Measurements from ENCODE around the gene PWWP2B. TPM values are rescaled to one million over a fixed set of nuclear protein-coding genes. Genes with fewer than 3 reads are reported as not detected.

The PWWP2B gene
- total and polyA plus RNA-seq, 2 experiments from 2014 or later: 11.8 to 35.7 TPM

DNA sequence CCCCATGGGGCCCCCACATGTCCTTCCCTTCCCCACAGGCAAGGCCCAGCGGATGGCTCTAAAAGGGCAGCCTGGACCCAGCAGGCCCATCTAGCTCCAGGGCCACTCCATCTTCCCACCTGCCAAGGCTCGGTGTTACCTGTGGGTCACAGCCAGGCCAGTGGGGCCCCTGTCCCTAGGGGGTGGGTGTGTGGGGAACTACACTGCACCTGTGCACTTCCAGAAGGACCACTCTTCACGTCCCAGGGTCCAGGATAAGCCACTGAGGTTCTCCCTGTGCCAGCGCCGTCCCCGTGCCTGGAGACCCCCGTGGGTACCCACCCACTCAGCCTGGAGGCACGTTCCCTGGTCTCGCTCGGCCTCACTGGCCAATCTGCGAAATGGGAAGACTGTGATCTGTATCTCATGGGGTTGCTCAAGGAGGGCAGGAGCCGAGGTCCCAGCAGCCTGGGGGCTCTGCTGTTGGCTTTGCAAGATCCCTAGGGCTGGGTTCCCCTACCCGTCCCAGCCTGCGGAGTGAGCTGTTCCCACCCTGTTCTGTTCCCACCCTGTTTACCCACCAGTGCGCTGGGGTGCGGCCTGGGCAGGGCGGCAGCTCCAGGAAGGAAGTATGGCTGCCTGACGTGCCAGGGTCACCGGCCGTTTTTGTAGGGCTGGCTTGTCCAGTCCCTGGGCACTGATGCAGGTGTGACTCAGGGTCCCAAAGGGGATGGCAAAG, 4.6 kb downstream of the PWWP2B start:
- Histone ChIP-seq H3K27me3 (no peaks in the 10 kb centered on the region), H3K4me1 (ENCODE audit: low read depth) (peaks cover 9% of the 10 kb centered on the region), H3K36me3 (peaks cover 10% of the 10 kb centered on the region), H3K9me3 (ENCODE audit: low read depth) (no peaks in the 10 kb centered on the region), H3K4me3 (no peak overlapping the region), H3K27ac (no peak overlapping the region)
- TF ChIP-seq, protein P1, sequence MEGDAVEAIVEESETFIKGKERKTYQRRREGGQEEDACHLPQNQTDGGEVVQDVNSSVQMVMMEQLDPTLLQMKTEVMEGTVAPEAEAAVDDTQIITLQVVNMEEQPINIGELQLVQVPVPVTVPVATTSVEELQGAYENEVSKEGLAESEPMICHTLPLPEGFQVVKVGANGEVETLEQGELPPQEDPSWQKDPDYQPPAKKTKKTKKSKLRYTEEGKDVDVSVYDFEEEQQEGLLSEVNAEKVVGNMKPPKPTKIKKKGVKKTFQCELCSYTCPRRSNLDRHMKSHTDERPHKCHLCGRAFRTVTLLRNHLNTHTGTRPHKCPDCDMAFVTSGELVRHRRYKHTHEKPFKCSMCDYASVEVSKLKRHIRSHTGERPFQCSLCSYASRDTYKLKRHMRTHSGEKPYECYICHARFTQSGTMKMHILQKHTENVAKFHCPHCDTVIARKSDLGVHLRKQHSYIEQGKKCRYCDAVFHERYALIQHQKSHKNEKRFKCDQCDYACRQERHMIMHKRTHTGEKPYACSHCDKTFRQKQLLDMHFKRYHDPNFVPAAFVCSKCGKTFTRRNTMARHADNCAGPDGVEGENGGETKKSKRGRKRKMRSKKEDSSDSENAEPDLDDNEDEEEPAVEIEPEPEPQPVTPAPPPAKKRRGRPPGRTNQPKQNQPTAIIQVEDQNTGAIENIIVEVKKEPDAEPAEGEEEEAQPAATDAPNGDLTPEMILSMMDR (IDR thresholded peaks at IDR 0.05; ENCODE audit: low read depth, low read length): no peak
- no peak for DNase-seq (ENCODE audit: low read depth in 1 of 2, low spot score in 1 of 2)

DNA sequence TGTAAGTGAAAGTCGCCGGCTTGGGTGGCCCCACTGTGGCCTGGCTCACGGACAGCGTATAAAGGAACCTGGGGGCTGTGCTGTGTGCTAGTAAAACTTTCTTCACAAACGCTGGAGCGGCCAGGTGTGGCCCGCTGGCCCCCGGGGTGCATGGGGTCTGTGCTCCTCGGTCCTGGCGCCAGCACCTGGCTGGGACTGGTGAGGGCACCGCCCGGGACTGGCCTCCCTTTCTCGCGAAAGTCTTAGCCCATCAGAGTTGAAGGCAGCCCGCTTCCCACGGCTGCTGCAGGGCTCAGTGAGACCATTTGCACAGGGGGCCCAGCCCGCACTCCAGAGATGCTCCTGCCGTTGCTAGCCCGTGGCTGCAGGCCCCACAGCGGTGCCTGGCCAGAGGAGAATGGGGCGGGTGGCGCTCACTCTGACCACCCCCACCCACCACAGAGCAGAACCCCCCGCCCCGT, 5.8 kb downstream of the PWWP2B start:
- Histone ChIP-seq H3K36me3 (peaks cover 10% of the 10 kb centered on the region), H3K4me3 (no peak overlapping the region), H3K27me3 (no peaks in the 10 kb centered on the region), H3K4me1 (ENCODE audit: low read depth) (peaks cover 17% of the 10 kb centered on the region), H3K27ac (no peak overlapping the region), H3K9me3 (ENCODE audit: low read depth) (no peaks in the 10 kb centered on the region)
- DNase-seq (ENCODE audit: low read depth in 1 of 2, low spot score in 1 of 2): no peak
- TF ChIP-seq, protein P1 (IDR thresholded peaks at IDR 0.05; ENCODE audit: low read depth, low read length): no peak

DNA sequence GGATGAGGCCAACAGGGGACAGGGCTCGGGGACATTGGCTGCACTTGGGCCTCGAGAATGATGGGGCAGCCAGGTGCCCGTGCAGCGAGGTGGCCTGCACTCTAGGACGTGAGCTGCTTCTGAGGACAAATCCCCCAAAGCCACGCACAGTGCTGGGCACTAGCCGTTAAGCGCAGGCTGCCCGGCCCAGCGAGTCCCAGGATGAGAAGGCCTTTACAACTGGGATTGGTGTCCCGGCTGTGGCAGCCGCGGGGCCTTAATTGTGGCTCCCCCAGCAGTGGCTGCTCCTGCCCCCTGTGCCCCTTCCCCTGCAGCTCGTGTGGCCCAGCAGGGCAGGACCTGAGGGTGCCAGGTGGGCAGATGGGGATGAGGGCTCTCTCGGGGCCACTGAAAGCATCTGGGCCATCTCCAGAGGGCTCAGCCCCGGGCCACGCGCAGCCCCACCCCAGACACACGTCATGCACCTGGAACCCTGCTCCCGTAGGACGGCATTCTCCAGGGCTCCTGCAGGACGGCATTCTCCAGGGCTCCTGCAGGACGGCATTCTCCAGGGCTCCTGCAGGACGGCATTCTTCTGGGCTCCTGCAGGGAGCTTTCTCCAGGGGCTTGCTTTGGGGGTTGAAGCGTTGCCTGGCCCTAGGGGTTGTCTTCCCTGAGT, 6.6 kb downstream of the PWWP2B start:
- peaks cover 22% of the 10 kb centered on the region for H3K4me1 ChIP-seq (ENCODE audit: low read depth)

DNA sequence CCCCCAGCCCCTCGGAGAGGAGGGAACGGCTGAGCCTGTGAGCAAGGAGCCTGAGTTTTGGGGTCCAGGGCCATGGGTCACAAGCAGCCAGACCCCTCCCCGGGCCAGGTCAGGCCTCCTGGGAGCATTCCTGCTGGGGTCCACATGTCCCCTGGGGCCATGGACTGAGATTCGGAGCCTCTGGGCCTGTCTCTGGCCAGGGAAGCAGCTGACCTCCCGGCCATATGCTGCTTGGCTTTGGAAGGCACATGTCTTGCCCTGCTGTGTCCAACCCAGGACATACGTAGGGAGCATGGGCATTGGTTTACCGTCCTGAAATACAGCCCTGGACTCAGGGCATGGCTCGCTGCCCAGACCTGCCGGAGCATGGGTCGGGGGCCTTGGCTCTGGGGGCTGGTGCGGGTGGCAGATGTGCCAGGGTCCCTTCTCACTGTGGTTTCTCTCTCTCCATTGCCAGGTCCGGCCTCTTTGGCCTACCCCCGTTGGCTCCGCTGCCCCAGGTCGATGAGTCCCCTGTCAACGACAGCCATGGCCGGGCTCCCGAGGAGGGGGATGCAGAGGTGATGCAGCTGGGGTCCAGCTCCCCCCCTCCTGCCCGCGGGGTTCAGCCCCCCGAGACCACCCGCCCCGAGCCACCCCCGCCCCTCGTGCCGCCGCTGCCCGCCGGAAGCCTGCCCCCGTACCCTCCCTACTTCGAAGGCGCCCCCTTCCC, 7.3 kb downstream of the PWWP2B start:
- TF ChIP-seq, protein P1 (IDR thresholded peaks at IDR 0.05; ENCODE audit: low read depth, low read length): no peak
- Histone ChIP-seq H3K36me3 (peaks cover 10% of the 10 kb centered on the region), H3K27ac (no peak overlapping the region), H3K4me1 (ENCODE audit: low read depth) (peaks cover 26% of the 10 kb centered on the region), H3K27me3 (no peaks in the 10 kb centered on the region), H3K9me3 (ENCODE audit: low read depth) (no peaks in the 10 kb centered on the region), H3K4me3 (no peak overlapping the region)
- DNase-seq (ENCODE audit: low read depth in 1 of 2, low spot score in 1 of 2): no peak

More for the DNA sequence above, 6.6 kb downstream of the PWWP2B start:
- H3K27me3 ChIP-seq: no peaks in the 10 kb centered on the region
- no peaks in the 10 kb centered on the region for H3K9me3 ChIP-seq (ENCODE audit: low read depth)
- peaks cover 10% of the 10 kb centered on the region for H3K36me3 ChIP-seq
- H3K27ac ChIP-seq: no peak overlapping the region
- DNase-seq (ENCODE audit: low read depth in 1 of 2, low spot score in 1 of 2): no peak
- TF ChIP-seq, protein P1 (IDR thresholded peaks at IDR 0.05; ENCODE audit: low read depth, low read length): no peak
- no peak overlapping the region for H3K4me3 ChIP-seq

DNA sequence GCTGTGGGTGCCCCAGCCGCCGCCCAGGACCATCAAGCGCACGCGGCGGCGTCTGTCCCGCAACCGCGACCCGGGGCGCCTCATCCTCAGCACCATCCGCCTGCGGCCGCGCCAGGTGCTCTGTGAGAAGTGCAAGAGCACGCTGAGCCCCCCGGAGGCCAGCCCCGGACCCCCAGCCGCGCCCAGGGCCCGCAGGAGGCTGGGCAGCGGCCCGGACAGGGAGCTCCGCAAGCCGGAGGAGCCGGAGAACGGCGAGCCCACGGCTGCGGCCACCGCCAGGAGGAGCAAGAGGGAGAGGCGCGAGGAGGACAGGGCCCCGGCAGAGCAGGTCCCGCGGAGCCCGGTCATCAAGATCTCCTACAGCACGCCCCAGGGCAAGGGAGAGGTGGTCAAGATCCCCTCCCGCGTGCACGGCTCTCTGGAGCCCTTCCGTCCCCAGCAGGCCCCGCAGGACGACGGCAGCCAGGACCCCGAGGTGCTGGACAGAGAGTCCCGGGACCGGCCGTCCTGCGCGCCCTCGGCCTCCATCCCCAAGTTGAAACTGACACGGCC, 8.0 kb downstream of the PWWP2B start:
- TF ChIP-seq, protein P1 (IDR thresholded peaks at IDR 0.05; ENCODE audit: low read depth, low read length): no peak
- Histone ChIP-seq H3K27ac (no peak overlapping the region), H3K36me3 (peaks cover 10% of the 10 kb centered on the region), H3K4me3 (no peak overlapping the region), H3K27me3 (no peaks in the 10 kb centered on the region), H3K9me3 (ENCODE audit: low read depth) (no peaks in the 10 kb centered on the region), H3K4me1 (ENCODE audit: low read depth) (peaks cover 26% of the 10 kb centered on the region)
- no peak for DNase-seq (ENCODE audit: low read depth in 1 of 2, low spot score in 1 of 2)
